Spleen (tissue), 7 donors: ENCODE measurements around the gene ADAMTS3.

ENCODE experiments used
- CTCF ChIP-seq, 11 experiments: fragments of 200-600 bp in 7 of 11; fragments of 450-650 bp in 4 of 11; sonication (generic) in 4 of 11; IDR thresholded peaks in 8 of 11; conservative IDR thresholded peaks in 3 of 11; 1 replicate in 7 of 11; 2 replicates in 4 of 11; pipeline versions ENCODE4 v1.4.0 to v1.8.0; 2016 to 2021; ENCODE audit warnings: antibody characterized with exemption in 11 of 11, inconsistent platforms in 4 of 11, mild to moderate bottlenecking in 1 of 11
- POLR2A ChIP-seq, 3 donors: fragments of 450-650 bp; IDR thresholded peaks; one replicate each; pipeline ENCODE4 v1.5.1; 2017; ENCODE audit warnings: antibody characterized with exemption in 3 of 3, mild to moderate bottlenecking in 1 of 3
- POLR2AphosphoS5 ChIP-seq, 3 donors: sonication (generic); formaldehyde crosslinking; IDR thresholded peaks; one replicate each; pipeline ENCODE4 v1.5.1; 2017; ENCODE audit warnings: antibody characterized with exemption in 3 of 3
- donor health status: DM: no; HTN: no; CAD: no; lungs with moderate emphysema.
- donor health status: DM: no; HTN: no; CAD: no.
- donor health status: DM: no; HTN: no; CAD: no.

DNA sequence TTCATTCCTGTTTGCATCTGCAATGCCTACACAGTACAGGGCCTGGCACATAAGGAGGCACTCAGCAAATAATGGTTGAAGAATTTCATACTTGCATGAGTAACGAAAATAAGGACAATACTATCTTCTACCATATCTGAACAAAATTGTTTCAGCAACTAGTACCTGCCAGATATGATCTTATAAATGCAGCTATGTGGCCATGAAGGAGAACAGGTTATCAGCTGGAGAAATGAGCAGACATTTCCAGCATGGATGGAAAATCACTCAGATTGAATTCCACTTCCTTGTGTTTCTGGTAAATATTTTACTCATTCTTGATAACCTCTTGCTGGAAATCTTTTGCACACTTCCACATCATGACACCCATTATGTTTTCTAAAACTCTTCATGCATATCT lies 204.0 kb downstream of the ADAMTS3 start:
- TF ChIP-seq CTCF (IDR thresholded peaks at IDR 0.05 in 8 of 11, conservative IDR thresholded peaks at IDR 0.05 in 3 of 11) (no peak), POLR2A (IDR thresholded peaks at IDR 0.05) (no peak), POLR2AphosphoS5 (IDR thresholded peaks at IDR 0.05) (no peak)
